Nephron progenitor cell (in vitro differentiated cells): ENCODE measurements around the gene POLR1E.
"Not testable (repeated sequence)": the region's sequence is repeated elsewhere in the genome, so short reads cannot be mapped to it uniquely, and the experiment has no call there.

ENCODE experiments used
- DNase-seq: peaks from one replicate; pipeline ENCODE4 v3.0.0; 2021
- H3K27ac Mint-ChIP-seq: 2 replicates; pipeline ENCODE4 v1.8.0; 2021; ENCODE audit warnings: mild to moderate bottlenecking, moderate library complexity, mixed read lengths
- H3K27me3 Mint-ChIP-seq: 2 replicates; pipeline ENCODE4 v1.8.0; 2021; ENCODE audit warnings: mild to moderate bottlenecking, low read depth, mixed read lengths; ENCODE audit not compliant: poor library complexity
- H3K36me3 Mint-ChIP-seq: 2 replicates; pipeline ENCODE4 v1.8.0; 2021; ENCODE audit warnings: low read depth, mixed read lengths
- H3K4me1 Mint-ChIP-seq: 2 replicates; pipeline ENCODE4 v1.8.0; 2021; ENCODE audit warnings: mixed read lengths
- H3K4me3 Mint-ChIP-seq: 2 replicates; pipeline ENCODE4 v1.8.0; 2021; ENCODE audit warnings: mild to moderate bottlenecking, moderate library complexity, mixed read lengths
- H3K9me3 Mint-ChIP-seq: 2 replicates; pipeline ENCODE4 v1.8.0; 2021; ENCODE audit warnings: mild to moderate bottlenecking, moderate library complexity, mixed read lengths
- CTCF ChIP-seq: fragments of 200-600 bp; sonication (generic); IDR thresholded peaks from 2 replicates; pipeline ENCODE4 v1.5.0; 2021; ENCODE audit warnings: antibody characterized with exemption

The POLR1E gene

GRCh38 chr9:37507566-37508134 is 21.9 kb downstream of the POLR1E start:
- peaks cover 9% of the 10 kb centered on the region for H3K4me1 Mint-ChIP-seq
- peak overlapping the region; percentile 83 for H3K27ac Mint-ChIP-seq
- H3K4me3 Mint-ChIP-seq = no peak overlapping the region
- peaks cover 42% of the 10 kb centered on the region for H3K36me3 Mint-ChIP-seq
- no peak for DNase-seq
- H3K27me3 Mint-ChIP-seq = no peaks in the 10 kb centered on the region
- no peak for TF ChIP-seq CTCF
- H3K9me3 Mint-ChIP-seq = no peaks in the 10 kb centered on the region

- H3K4me1 Mint-ChIP-seq = peaks cover 9% of the 10 kb centered on the region
Measured at GRCh38 chr9:37508135-37508833, 22.5 kb downstream of the POLR1E start.

GRCh38 chr9:37508834-37509206 is 23.1 kb downstream of the POLR1E start:
- no peak for TF ChIP-seq CTCF

More at GRCh38 chr9:37508135-37508833, 22.5 kb downstream of the POLR1E start:
- H3K4me3 Mint-ChIP-seq = no peak overlapping the region
- DNase-seq = no peak
- no peaks in the 10 kb centered on the region for H3K9me3 Mint-ChIP-seq
- TF ChIP-seq CTCF = no peak
- peak overlapping the region; percentile 21 for H3K27ac Mint-ChIP-seq
- peaks cover 41% of the 10 kb centered on the region for H3K36me3 Mint-ChIP-seq
- H3K27me3 Mint-ChIP-seq = no peaks in the 10 kb centered on the region

GRCh38 chr9:37509536-37509935 is 23.8 kb downstream of the POLR1E start:
- Mint-ChIP-seq H3K4me3 (no peak overlapping the region), H3K4me1 (peaks cover 9% of the 10 kb centered on the region), H3K9me3 (no peaks in the 10 kb centered on the region), H3K36me3 (peaks cover 40% of the 10 kb centered on the region), H3K27ac (peak overlapping the region; percentile 59), H3K27me3 (no peaks in the 10 kb centered on the region)
- no peak for TF ChIP-seq CTCF
- DNase-seq = no peak

More at GRCh38 chr9:37508834-37509206, 23.1 kb downstream of the POLR1E start:
- no peaks in the 10 kb centered on the region for H3K9me3 Mint-ChIP-seq
- peaks cover 9% of the 10 kb centered on the region for H3K4me1 Mint-ChIP-seq
- no peak overlapping the region for H3K4me3 Mint-ChIP-seq
- H3K27me3 Mint-ChIP-seq = no peaks in the 10 kb centered on the region
- DNase-seq = no peak
- H3K27ac Mint-ChIP-seq = peak overlapping the region; percentile 81
- H3K36me3 Mint-ChIP-seq = peaks cover 37% of the 10 kb centered on the region

GRCh38 chr9:37510053-37510452 is 24.3 kb downstream of the POLR1E start:
- H3K4me3 Mint-ChIP-seq, H3K27me3 Mint-ChIP-seq, DNase-seq, H3K27ac Mint-ChIP-seq, H3K9me3 Mint-ChIP-seq, H3K4me1 Mint-ChIP-seq: not testable (repeated sequence)
- peaks cover 40% of the 10 kb centered on the region for H3K36me3 Mint-ChIP-seq

- no peak overlapping the region for H3K4me3 Mint-ChIP-seq
- peak; percentile 41 for DNase-seq
- no peaks in the 10 kb centered on the region for H3K9me3 Mint-ChIP-seq
- peaks cover 49% of the 10 kb centered on the region for H3K36me3 Mint-ChIP-seq
- H3K27me3 Mint-ChIP-seq = no peaks in the 10 kb centered on the region
- H3K4me1 Mint-ChIP-seq = peaks cover 9% of the 10 kb centered on the region
- H3K27ac Mint-ChIP-seq = peak overlapping the region; percentile 60
- TF ChIP-seq CTCF = no peak
Measured at GRCh38 chr9:37511016-37512010, 25.6 kb downstream of the POLR1E start.
